A673 (cell line): Measurements from ENCODE around the gene STS.

ENCODE experiments used
- EZH2 ChIP-seq: fragments of 200-600 bp; sonication (generic); IDR thresholded peaks from 2 replicates; pipeline ENCODE4 v1.6.1; 2017; ENCODE audit warnings: borderline replicate concordance, low read depth, mild to moderate bottlenecking, mixed read lengths, antibody characterized with exemption, low read length; ENCODE audit not compliant: poor library complexity, severe bottlenecking
- TF ChIP-seq, protein P1 (sequence below): fragments of 300-800, 200-600 bp; sonication (generic); conservative IDR thresholded peaks from 2 replicates; pipeline ENCODE4 v1.5.1; 2017; ENCODE audit warnings: low read depth, mild to moderate bottlenecking, antibody characterized with exemption, low read length, moderate library complexity, mixed read lengths

DNA sequence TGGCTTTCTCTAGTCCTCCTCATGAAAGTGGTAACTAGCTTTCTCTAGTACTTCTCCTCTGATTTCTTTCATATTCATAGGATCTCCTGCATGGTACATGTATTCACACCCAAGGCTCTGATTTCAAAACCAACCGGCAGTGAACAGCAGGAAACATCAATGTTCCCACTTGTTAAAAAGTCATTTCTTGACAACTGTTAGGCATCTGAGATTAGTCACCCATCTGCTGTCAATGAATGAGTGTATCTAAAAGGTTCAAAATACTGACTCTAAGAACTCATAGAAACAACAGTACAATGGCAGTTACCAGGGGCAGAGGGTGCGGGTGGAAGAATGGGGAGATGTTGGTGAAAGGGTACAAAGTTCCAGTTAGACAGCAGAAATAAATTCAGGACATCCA, 31.9 kb downstream of the STS start:
- TF ChIP-seq, protein P1, sequence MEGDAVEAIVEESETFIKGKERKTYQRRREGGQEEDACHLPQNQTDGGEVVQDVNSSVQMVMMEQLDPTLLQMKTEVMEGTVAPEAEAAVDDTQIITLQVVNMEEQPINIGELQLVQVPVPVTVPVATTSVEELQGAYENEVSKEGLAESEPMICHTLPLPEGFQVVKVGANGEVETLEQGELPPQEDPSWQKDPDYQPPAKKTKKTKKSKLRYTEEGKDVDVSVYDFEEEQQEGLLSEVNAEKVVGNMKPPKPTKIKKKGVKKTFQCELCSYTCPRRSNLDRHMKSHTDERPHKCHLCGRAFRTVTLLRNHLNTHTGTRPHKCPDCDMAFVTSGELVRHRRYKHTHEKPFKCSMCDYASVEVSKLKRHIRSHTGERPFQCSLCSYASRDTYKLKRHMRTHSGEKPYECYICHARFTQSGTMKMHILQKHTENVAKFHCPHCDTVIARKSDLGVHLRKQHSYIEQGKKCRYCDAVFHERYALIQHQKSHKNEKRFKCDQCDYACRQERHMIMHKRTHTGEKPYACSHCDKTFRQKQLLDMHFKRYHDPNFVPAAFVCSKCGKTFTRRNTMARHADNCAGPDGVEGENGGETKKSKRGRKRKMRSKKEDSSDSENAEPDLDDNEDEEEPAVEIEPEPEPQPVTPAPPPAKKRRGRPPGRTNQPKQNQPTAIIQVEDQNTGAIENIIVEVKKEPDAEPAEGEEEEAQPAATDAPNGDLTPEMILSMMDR, result no peak
- no peak for TF ChIP-seq EZH2
